GM11168 (cell line): ENCODE data around the gene ANXA3.

Experiments used
- in situ Hi-C: fragments of 300-500 bp; cut with MboI; formaldehyde crosslinking; loops from one replicate; pipeline ENCODE4 v1.12.0; 2022; ENCODE audit warnings: low sequenced_read_pairs; ENCODE audit not compliant: unreplicated experiment

The ANXA3 gene

GRCh38 chr4:78634011-78634664, 82.6 kb downstream of the ANXA3 start:
- in situ Hi-C loops = no loop called here

GRCh38 chr4:78638337-78639172, 87.0 kb downstream of the ANXA3 start:
- in situ Hi-C loops = no loop called here

- in situ Hi-C loops = no loop called here
These were observed 89.1 kb downstream of the ANXA3 start for GRCh38 chr4:78640714-78641113.

GRCh38 chr4:78642934-78643333, 91.4 kb downstream of the ANXA3 start:
- in situ Hi-C loops = no loop called here

- in situ Hi-C loops = no loop called here
These were observed 92.6 kb downstream of the ANXA3 start for GRCh38 chr4:78644063-78644691.

GRCh38 chr4:78644744-78645330, 93.3 kb downstream of the ANXA3 start:
- in situ Hi-C loops = no loop called here

GRCh38 chr4:78645853-78646757, 94.5 kb downstream of the ANXA3 start:
- in situ Hi-C loops = no loop called here

GRCh38 chr4:78647272-78647671, 95.7 kb downstream of the ANXA3 start:
- in situ Hi-C loops = no loop called here

- in situ Hi-C loops = no loop called here
These were observed 97.2 kb downstream of the ANXA3 start for GRCh38 chr4:78648640-78649363.

GRCh38 chr4:78650106-78651024, 98.8 kb downstream of the ANXA3 start:
- in situ Hi-C loops = no loop called here

- in situ Hi-C loops = no loop called here
These were observed 99.8 kb downstream of the ANXA3 start for GRCh38 chr4:78651250-78651860.

- in situ Hi-C loops = no loop called here
These were observed 100.8 kb downstream of the ANXA3 start for GRCh38 chr4:78652282-78652876.

- in situ Hi-C loops = no loop called here
These were observed 102.1 kb downstream of the ANXA3 start for GRCh38 chr4:78653655-78654054.

GRCh38 chr4:78654807-78655206, 103.2 kb downstream of the ANXA3 start:
- in situ Hi-C loops = no loop called here

GRCh38 chr4:78656968-78657445, 105.4 kb downstream of the ANXA3 start:
- in situ Hi-C loops = no loop called here

GRCh38 chr4:78659264-78659663, 107.7 kb downstream of the ANXA3 start:
- in situ Hi-C loops = no loop called here

GRCh38 chr4:78659665-78660064, 108.1 kb downstream of the ANXA3 start:
- in situ Hi-C loops = no loop called here
